OCI-LY3 (cell line): ENCODE data around the gene RPS6KC1.
A peak's percentile ranks its signal among the peaks of the same experiment; 100 is the strongest.

Source experiments
- H2AFZ ChIP-seq: fragments of 200-600, 300-600 bp; shearing (Covaris generic); 2 replicates; pipeline ENCODE4 v1.6.0; 2014; ENCODE audit warnings: antibody characterized with exemption, low read depth, low read length
- H3K27ac ChIP-seq: fragments of 200-600, 300-600 bp; sonication (generic); 2 replicates; pipeline ENCODE4 v1.5.1; 2014; ENCODE audit warnings: mild to moderate bottlenecking, low read length, moderate library complexity, mixed read lengths
- H3K27me3 ChIP-seq: fragments of 200-600, 300-600 bp; sonication (generic); 2 replicates; pipeline ENCODE4 v1.6.1; 2014; ENCODE audit warnings: low read depth, low read length, mixed read lengths
- H3K36me3 ChIP-seq: fragments of 200-600, 300-600 bp; sonication (generic); replicated peaks from 2 replicates; pipeline ENCODE3; 2014; ENCODE audit warnings: low read depth, low read length, mixed read lengths
- H3K4me1 ChIP-seq: fragments of 300-600, 200-600 bp; sonication (generic); 2 replicates; pipeline ENCODE4 v1.6.1; 2014; ENCODE audit warnings: low read length, mixed read lengths
- H3K4me2 ChIP-seq: fragments of 200-600, 300-600 bp; sonication (generic); 2 replicates; pipeline ENCODE4 v1.6.1; 2014; ENCODE audit warnings: low read length, mixed read lengths
- H3K4me3 ChIP-seq: fragments of 300-600, 200-600 bp; sonication (generic); 2 replicates; pipeline ENCODE4 v1.5.1; 2014; ENCODE audit warnings: antibody characterized with exemption, mild to moderate bottlenecking, low read length, moderate library complexity
- H3K79me2 ChIP-seq: fragments of 300-600, 200-600 bp; shearing (Covaris generic); 2 replicates; pipeline ENCODE4 v1.6.1; 2014; ENCODE audit warnings: mild to moderate bottlenecking, low read length, mixed read lengths
- H3K9ac ChIP-seq: fragments of 300-600, 200-600 bp; shearing (Covaris generic); 2 replicates; pipeline ENCODE4 v1.6.0; 2014; ENCODE audit warnings: mild to moderate bottlenecking, low read length, moderate library complexity
- H3K9me3 ChIP-seq: fragments of 200-600, 300-600 bp; shearing (Covaris generic); 2 replicates; pipeline ENCODE4 v1.6.1; 2014; ENCODE audit warnings: low read length, mixed read lengths; ENCODE audit not compliant: insufficient read depth
- H4K20me1 ChIP-seq: fragments of 200-600, 300-600 bp; sonication (generic); 2 replicates; pipeline ENCODE4 v1.6.1; 2016; ENCODE audit warnings: low read length, mixed read lengths; ENCODE audit not compliant: insufficient read depth
- CTCF ChIP-seq: fragments of 200-600, 300-600 bp; sonication (generic); IDR thresholded peaks from 2 replicates; pipeline ENCODE4 v1.5.1; 2014; ENCODE audit warnings: antibody characterized with exemption, low read length, low read depth
- EZH2phosphoT487 ChIP-seq: fragments of 200-600 bp; shearing (Covaris generic); IDR thresholded peaks from 2 replicates; pipeline ENCODE4 v1.6.1; 2018; ENCODE audit warnings: antibody characterized with exemption, mixed run types, low read depth

Gene RPS6KC1

GRCh38 chr1:213049232-213049631, 1.8 kb upstream of the RPS6KC1 start:
- no peak overlapping the region for H3K27ac ChIP-seq
- TF ChIP-seq EZH2phosphoT487: no peak
- no peak for TF ChIP-seq CTCF
- peaks cover 26% of the 10 kb centered on the region for H3K4me1 ChIP-seq
- H4K20me1 ChIP-seq: no peaks in the 10 kb centered on the region
- H3K36me3 ChIP-seq: no peaks in the 10 kb centered on the region
- H3K9me3 ChIP-seq: no peaks in the 10 kb centered on the region
- peak overlapping the region; percentile 40 for H2AFZ ChIP-seq
- no peak overlapping the region for H3K9ac ChIP-seq
- no peaks in the 10 kb centered on the region for H3K27me3 ChIP-seq
- H3K79me2 ChIP-seq: peaks cover 26% of the 10 kb centered on the region
- H3K4me3 ChIP-seq: no peak overlapping the region
- 0 out of 2 replicates have a peak overlapping the region, but pooled peaks have one; percentile 1 for H3K4me2 ChIP-seq

GRCh38 chr1:213050745-213051126, 305 bp upstream of the RPS6KC1 start:
- no peak for TF ChIP-seq EZH2phosphoT487
- TF ChIP-seq CTCF: no peak
- H4K20me1 ChIP-seq: no peaks in the 10 kb centered on the region
- H3K4me1 ChIP-seq: peaks cover 26% of the 10 kb centered on the region
- H3K79me2 ChIP-seq: peaks cover 37% of the 10 kb centered on the region
- H3K4me3 ChIP-seq: peak overlapping the region; percentile 84
- no peaks in the 10 kb centered on the region for H3K9me3 ChIP-seq
- H2AFZ ChIP-seq: peak overlapping the region; percentile 99
- no peaks in the 10 kb centered on the region for H3K27me3 ChIP-seq
- peak overlapping the region; percentile 75 for H3K27ac ChIP-seq
- peaks cover 4% of the 10 kb centered on the region for H3K36me3 ChIP-seq
- peak overlapping the region; percentile 79 for H3K4me2 ChIP-seq
- peak overlapping the region; percentile 78 for H3K9ac ChIP-seq

- H3K4me2 ChIP-seq: peak overlapping the region; percentile 79
- H3K9ac ChIP-seq: peak overlapping the region; percentile 78
- peaks cover 48% of the 10 kb centered on the region for H3K79me2 ChIP-seq
- H4K20me1 ChIP-seq: no peaks in the 10 kb centered on the region
- no peak for TF ChIP-seq CTCF
- no peak for TF ChIP-seq EZH2phosphoT487
- H2AFZ ChIP-seq: 0 out of 2 replicates have a peak overlapping the region, but pooled peaks have one; percentile 99
- H3K27ac ChIP-seq: peak overlapping the region; percentile 75
- H3K9me3 ChIP-seq: no peaks in the 10 kb centered on the region
- peaks cover 26% of the 10 kb centered on the region for H3K4me1 ChIP-seq
- H3K4me3 ChIP-seq: peak overlapping the region; percentile 84
- peaks cover 4% of the 10 kb centered on the region for H3K36me3 ChIP-seq
- H3K27me3 ChIP-seq: no peaks in the 10 kb centered on the region
Observed at GRCh38 chr1:213051881-213052202, 801 bp downstream of the RPS6KC1 start.

GRCh38 chr1:213053455-213053854, 2.4 kb downstream of the RPS6KC1 start:
- Histone ChIP-seq H3K27ac (no peak overlapping the region), H3K9ac (no peak overlapping the region), H3K4me2 (no peak overlapping the region), H2AFZ (no peak overlapping the region), H3K9me3 (no peaks in the 10 kb centered on the region), H3K4me1 (peaks cover 26% of the 10 kb centered on the region), H3K79me2 (peaks cover 64% of the 10 kb centered on the region), H3K4me3 (no peak overlapping the region), H4K20me1 (no peaks in the 10 kb centered on the region), H3K36me3 (peaks cover 4% of the 10 kb centered on the region), H3K27me3 (no peaks in the 10 kb centered on the region)
- TF ChIP-seq CTCF (no peak), EZH2phosphoT487 (no peak)
